ENCODE data around the gene DOCK4.

DOCK4 gene

DNA sequence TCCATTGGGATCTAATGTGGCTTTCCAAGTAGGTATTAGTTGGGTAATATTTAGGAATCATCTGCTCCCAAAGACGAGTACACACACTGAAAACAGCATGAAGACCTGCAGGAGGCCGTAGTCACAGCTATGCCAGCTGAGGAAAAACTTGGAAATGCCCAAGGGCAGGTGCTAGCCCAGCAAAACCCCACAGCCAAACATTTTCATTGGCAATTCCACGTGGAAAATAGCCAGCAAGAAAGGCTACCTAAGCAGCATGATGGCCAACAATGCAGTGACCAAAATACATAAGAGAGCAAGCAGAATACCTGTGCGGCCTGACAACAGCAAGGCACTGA lies 32.7 kb downstream of the DOCK4 start:
- no peak overlapping the region for H3K27ac ChIP-seq
- TF ChIP-seq ZFX (IDR thresholded peaks at IDR 0.05; ENCODE audit: borderline replicate concordance): no peak
- TF ChIP-seq, protein P1, sequence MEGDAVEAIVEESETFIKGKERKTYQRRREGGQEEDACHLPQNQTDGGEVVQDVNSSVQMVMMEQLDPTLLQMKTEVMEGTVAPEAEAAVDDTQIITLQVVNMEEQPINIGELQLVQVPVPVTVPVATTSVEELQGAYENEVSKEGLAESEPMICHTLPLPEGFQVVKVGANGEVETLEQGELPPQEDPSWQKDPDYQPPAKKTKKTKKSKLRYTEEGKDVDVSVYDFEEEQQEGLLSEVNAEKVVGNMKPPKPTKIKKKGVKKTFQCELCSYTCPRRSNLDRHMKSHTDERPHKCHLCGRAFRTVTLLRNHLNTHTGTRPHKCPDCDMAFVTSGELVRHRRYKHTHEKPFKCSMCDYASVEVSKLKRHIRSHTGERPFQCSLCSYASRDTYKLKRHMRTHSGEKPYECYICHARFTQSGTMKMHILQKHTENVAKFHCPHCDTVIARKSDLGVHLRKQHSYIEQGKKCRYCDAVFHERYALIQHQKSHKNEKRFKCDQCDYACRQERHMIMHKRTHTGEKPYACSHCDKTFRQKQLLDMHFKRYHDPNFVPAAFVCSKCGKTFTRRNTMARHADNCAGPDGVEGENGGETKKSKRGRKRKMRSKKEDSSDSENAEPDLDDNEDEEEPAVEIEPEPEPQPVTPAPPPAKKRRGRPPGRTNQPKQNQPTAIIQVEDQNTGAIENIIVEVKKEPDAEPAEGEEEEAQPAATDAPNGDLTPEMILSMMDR (IDR thresholded peaks at IDR 0.05): no peak

DNA sequence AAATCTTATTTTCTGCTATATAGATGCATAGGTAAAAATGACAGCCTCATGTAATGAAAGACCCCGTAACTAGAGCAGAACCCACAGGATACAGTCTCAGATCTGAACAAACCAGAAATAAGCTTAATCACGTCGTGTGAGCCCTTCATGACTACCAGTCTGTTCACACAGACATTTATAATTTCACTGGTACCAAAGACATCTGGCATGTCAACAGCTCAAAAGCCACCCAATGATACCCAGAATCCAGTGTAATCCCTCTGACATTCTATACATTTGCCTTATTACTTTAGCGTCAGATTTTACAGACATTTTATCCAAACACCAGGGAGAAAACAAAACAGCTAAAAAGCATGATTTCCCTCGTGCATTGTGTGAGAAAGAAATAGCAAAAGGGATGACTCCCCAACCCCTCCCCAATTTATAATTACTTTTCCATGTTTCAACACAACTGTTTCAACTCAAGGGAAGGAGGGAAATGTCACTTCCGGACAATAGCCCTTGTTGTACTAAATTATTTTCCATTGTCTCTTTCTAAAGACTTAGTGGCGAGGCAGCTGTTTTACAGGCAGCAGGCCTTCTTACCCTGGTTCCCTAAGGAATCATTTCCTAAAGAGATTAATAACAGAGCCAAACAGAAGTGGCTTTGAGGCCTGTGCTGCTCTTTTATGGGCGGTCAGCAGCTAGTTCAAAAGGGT lies 33.2 kb downstream of the DOCK4 start:
- no peak overlapping the region for H3K27ac ChIP-seq
- TF ChIP-seq, protein P1 (IDR thresholded peaks at IDR 0.05): no peak
- no peak for TF ChIP-seq ZFX (IDR thresholded peaks at IDR 0.05; ENCODE audit: borderline replicate concordance)

DNA sequence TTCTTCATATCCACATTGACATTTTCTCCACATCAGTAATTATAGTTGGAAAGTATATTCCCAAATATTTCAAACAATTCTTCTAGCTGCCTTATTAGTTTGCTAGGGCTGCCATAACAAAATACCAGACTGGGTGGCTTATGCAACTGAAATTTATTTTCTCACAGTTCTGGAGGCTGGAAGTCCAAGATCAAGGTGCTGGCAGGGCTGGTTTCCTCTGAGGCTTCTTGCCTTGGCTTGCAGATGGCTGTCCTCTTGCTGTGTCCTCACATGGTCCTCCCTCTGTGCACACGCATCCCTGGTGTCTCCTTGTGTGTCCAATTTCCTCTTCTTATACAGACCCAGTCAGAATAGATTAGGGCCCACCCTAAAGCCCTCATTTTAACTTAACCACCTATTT lies 34.5 kb downstream of the DOCK4 start:
- H3K27ac ChIP-seq: no peak overlapping the region
- TF ChIP-seq, protein P1 (IDR thresholded peaks at IDR 0.05): no peak
- TF ChIP-seq ZFX (IDR thresholded peaks at IDR 0.05; ENCODE audit: borderline replicate concordance): no peak

DNA sequence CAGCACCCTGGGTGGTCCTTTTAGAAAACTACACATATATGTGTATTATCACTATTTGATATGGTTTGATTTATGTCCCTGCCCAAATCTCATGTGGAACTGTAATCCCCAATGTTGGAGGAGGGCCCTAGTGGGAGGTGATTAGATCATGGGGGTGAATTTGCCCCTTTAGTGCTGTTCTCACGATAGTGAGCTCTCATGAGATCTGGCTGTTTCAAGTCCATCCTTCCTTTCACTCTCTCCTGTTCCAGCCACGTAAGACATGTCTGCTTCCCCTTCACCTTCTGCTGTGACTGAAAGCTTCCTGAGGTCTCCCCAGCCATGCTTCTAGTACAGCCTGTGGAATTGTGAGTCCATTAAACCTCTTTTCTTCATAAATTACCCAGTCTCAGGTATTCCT lies 37.3 kb downstream of the DOCK4 start:
- no peak overlapping the region for H3K27ac ChIP-seq
- TF ChIP-seq, protein P1 (IDR thresholded peaks at IDR 0.05): no peak
- TF ChIP-seq ZFX (IDR thresholded peaks at IDR 0.05; ENCODE audit: borderline replicate concordance): no peak

DNA sequence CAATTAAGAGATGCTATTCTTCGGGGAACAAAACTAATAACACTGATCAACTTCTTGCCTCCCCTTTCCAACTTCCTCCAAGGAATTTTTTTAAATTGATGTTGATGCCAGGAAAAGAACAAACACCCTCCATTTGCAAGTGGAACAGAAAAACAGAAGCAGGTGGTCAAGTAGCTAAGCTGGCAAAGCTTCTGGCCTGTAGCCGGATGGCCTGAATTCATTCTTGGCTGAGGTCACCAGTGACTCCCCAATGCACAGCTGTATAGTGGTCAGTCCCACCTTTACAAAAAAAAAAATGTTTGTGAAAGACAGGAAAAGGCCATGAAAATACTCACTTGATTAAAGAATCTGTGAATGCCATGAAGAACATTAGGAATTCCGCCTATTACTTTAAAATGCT lies 39.1 kb downstream of the DOCK4 start:
- H3K27ac ChIP-seq: no peak overlapping the region
- TF ChIP-seq, protein P1 (IDR thresholded peaks at IDR 0.05): no peak
- TF ChIP-seq ZFX (IDR thresholded peaks at IDR 0.05; ENCODE audit: borderline replicate concordance): no peak

DNA sequence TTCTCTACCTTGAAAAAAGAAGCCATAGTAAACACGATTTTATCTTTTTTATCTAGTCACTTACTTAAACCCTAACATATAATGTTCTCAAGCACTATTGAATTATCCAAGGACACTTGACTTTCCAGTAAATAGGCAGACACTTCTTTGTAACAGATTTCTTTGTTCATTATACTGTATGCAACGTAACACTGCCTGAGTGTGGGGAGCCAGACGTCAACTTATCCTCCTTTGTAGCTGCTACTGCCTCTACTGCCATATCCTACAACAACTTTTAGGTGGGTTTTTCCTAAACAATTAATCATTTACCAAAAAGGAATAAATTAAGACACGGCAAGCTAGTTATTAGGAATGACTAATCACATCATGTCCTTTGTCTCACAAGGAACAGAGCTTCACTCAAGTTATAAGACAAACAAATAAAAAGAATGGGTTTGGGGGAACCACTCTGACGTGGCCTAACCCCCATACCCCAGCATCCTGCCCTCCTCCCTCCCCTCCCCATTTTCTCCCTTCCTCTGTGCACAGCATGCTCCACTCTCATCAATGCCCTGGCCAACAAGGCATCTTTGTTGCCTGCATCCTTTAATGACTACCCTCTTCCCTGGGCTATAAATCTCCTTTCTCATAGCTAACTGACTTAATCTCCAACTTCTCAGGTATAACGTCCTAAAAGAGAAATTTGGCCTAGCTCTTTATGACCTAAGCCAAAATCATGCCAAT lies 43.3 kb downstream of the DOCK4 start:
- no peak overlapping the region for H3K27ac ChIP-seq
- TF ChIP-seq, protein P1 (IDR thresholded peaks at IDR 0.05): no peak
- no peak for TF ChIP-seq ZFX (IDR thresholded peaks at IDR 0.05; ENCODE audit: borderline replicate concordance)

DNA sequence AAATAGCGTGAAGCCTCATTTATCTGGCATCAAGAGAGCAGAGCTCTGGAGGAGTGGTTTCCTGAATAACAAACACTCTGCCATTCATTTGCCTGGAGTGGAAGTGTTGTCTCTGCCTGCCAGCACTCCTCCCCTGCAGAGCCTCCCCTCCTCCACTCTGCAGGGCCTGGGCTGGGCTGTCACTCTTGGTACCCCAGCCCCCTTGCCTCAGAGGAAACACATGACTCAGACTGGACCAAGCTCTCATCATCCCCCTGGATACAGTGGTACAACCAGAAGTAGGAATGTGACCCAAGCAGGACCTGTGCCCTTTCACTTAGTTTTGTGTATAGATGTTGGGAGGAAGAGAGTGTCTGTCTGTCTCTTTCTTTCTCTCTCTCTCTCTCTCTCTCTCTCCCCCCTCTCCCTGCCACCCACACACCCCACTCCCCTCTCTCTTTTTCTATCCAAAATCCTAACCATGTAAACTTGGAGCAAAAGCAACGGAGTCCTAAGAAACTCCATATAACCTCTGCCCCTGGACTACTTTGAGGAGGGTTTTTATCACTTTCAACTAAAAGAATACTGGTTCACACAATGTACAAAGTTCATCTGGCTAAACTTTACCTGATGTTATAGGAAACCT lies 43.9 kb downstream of the DOCK4 start:
- TF ChIP-seq, protein P1 (IDR thresholded peaks at IDR 0.05): no peak
- no peak for TF ChIP-seq ZFX (IDR thresholded peaks at IDR 0.05; ENCODE audit: borderline replicate concordance)
- H3K27ac ChIP-seq: no peak overlapping the region

Measured in 22Rv1 (cell line).